ENCODE data around the gene KLHL21.

KLHL21 gene

GRCh38 chr1:6625584-6626149 is 23.0 kb upstream of the KLHL21 start:
- DNase-seq (ENCODE audit: low spot score) = peak; percentile 77

- peak; percentile 89 for DNase-seq (ENCODE audit: low spot score)
These were observed 22.3 kb upstream of the KLHL21 start, which contains the start of gene THAP3 for GRCh38 chr1:6624710-6625583. Gene THAP3, plus strand, starts transcription at chr1:6624868. Its CDS starts 351 bp downstream, at chr1:6625219.

GRCh38 chr1:6623269-6623965 is 20.7 kb upstream of the KLHL21 start:
- no peak for DNase-seq (ENCODE audit: low spot score)

DNA sequence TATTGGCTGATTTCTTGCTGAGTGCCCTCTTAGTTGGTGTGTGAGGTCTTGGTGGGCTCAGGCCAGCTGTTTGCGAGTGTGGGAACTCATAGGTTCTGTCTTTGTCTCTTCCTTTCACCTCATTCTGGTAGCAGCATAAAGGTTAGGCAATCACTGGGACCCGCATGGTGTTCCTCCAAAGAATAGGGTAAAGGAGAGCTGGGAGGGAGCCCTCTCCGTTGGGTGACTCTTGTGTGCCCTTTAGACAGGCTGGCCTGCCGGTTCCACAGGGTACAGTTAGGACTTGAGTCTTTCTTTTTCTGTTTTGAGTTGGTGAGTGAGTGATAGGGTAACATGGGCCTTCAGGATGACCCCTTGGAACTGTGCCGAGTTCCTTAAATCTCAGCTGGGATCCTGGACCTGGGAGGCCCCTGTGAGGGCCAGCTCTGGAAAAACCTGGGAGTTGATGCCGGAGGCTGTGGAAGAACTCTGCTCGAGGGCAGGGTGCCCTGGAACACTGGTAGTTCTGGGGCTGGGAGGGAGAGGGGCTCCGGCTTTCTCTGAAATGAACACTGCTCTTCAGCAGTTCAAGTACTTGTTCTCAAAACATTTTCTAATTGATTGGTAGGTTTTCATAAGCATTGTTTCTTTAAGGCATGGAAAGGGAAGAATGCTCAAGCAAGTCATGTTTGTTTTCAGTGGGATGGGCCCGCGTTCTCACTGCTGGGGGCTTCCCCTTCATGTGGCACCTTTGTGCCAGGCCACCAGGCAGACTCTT is 19.9 kb upstream of the KLHL21 start:
- no peak for DNase-seq (ENCODE audit: low spot score)

GRCh38 chr1:6621429-6622391 is 19.0 kb upstream of the KLHL21 start:
- DNase-seq (ENCODE audit: low spot score) = no peak

DNA sequence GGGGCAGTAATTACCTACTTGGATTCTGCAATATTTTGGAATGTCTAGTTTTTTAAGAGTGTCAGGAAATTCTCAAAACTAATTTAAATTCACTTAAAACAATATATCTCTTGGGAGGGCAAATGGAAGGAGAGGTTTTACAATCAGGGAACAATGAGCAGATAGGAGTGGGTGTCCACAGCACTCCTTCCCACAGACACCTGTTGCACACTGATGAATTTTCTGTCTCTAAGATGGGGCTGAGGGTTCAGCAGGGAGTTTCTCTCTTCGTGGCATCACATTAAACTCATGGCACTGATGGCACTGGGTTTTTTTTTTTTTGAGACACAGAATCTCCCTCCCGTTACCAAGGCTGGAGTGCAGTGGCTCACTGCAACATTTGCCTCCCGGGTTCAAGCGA is 16.4 kb upstream of the KLHL21 start:
- no peak for DNase-seq (ENCODE audit: low spot score)

GRCh38 chr1:6614929-6615785 is 12.5 kb upstream of the KLHL21 start:
- DNase-seq (ENCODE audit: low spot score) = peak; percentile 34

DNA sequence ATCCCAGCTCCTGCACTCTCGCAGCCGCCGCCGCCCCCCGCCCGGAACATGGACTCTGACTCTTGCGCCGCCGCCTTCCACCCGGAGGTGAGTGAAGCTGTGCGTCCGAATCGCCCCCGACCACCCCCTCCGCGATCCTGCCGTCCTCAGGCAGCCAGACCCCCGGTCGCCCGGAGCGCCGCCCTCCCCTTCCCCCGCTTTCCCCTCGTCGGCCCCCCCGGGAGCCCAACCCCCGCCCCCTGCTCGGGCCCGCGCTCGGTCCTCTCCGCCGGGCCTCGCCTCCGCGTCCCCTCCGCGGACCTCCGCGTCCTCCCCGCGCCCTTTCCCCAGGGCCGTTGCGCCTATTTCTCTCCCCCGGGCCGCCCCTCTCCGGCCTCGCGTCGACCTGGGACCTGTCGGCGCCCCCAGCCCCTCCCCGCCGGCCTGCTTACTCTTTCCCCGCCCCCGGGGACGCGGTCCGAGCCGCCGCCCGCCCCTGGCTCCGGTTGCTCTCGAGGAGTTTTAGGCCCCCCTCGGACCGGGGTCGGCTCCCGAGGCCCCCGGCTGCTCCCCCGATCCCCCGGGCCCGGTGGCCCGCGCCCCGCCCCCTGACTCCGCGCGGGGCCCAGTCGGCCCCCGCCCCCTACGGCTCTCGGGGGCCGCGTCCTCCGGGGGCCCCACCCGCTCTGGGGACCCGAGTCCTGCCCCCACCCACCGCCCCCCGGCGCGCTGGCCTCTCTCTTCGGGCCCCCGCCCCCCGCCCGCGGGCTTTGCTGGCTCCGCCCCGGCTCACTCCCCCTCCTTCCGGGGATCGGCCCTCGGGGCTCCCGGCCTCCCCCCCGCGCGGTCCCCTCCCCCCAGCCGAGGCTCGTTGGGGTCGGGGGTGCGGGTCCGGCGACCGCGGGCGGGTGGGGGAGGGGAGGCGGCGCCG is 11.6 kb upstream of the KLHL21 start:
- DNase-seq (ENCODE audit: low spot score) = peak; percentile 77

GRCh38 chr1:6613361-6614018 is 10.8 kb upstream of the KLHL21 start, which contains the start of gene PHF13:
Gene PHF13, plus strand, starts transcription at chr1:6613731. Its CDS starts 336 bp downstream, at chr1:6614067.
- peak; percentile 99 for DNase-seq (ENCODE audit: low spot score)

GRCh38 chr1:6612641-6613360 is 10.1 kb upstream of the KLHL21 start:
- peak; percentile 86 for DNase-seq (ENCODE audit: low spot score)

DNA sequence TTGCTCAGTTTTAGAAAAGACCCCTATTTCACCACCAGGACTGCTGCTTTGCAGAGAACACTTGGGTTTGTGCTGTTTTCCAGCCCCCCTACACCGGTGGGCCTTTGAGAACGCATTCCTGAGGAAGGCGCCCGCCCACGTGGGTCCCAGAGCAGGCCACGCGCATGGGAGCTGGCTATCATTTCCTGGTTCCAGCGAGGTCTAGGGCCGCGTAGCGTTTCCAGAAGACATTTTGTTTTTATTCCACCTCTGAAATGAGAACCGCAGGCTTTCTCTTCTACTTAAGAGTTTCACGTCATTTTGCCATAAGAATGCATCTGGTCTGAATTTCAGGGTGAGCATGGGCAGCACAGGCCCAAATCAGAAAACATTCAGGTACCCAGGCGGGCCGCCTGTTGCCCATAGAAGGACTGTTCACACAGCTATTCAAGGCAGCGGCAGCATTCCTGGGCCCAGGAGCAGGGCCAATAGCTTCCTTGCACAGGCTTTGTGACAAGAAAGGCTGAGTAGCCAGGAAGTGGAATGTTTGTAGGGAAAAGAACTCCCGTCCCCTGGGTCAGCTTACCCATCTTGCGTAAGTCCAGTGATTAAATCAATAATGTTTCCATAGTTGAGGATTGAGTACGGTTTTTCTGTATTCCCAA is 1.4 kb upstream of the KLHL21 start:
- DNase-seq (ENCODE audit: low spot score) = peak; percentile 80

DNA sequence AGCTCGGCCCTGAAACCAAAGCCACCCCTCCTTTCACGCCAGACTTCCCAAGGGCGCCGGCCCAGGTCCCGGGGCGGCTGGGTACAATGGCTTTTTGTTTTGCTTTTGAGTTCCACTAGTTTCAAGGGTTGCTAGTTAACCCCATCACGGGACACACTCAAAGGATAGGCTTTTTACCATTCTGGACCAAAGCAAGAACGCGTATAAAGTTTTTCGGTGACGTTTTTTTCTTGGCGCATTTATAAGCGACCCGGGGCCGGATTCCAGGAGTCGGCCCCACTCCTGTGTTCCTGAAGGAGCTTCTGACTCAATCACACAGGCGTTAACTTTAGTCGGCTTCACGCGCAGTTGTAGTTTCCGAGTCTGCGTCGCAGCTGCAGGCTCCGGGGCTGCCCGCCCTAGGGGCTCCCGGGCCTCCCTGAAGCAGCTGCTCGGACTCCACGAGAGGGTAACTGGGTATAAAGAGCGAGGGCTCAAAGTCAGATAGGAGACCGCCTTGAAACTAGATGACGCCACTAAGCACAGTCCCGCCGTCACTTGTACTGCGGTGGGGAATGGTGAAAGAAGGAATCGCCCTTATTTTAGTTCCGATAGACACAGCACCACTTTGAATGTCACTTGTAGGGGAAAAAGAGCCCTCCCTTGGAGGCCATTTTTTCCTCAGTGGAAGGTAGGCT is 707 bp upstream of the KLHL21 start:
- peak; percentile 57 for DNase-seq (ENCODE audit: low spot score)

GRCh38 chr1:6601923-6602668 is 573 bp downstream of the KLHL21 start:
- DNase-seq (ENCODE audit: low spot score) = peak; percentile 66

- peak; percentile 91 for DNase-seq (ENCODE audit: low spot score)
These were observed 1.4 kb downstream of the KLHL21 start for GRCh38 chr1:6601049-6601922.
